HepG2 (cell line): Measurements from ENCODE around the gene THSD4. TPM values are rescaled to one million over a fixed set of nuclear protein-coding genes. Genes with fewer than 3 reads are reported as not detected.

ENCODE experiments used
- ATAC-seq: fragments of 200-7000 bp; cut with Tn5 transposase; 3 replicates; pipeline ENCODE4 v1.9.1; 2020; ENCODE audit warnings: mild to moderate bottlenecking, moderate library complexity
- BruUV-seq: library from RNA; stranded (reverse); fragments of 400-500 nt; replicated peaks from 2 replicates; lab custom pipeline; 2021; lab: Mats Ljungman, UMichigan
- CTCF ChIA-PET: fragments of 300-600 bp; formaldehyde crosslinking; extraction: SDS; loops from one replicate; lab custom pipeline; 2021; ENCODE audit warnings: low total read pairs, inconsistent platforms, low intra/inter-chr PET ratio; lab: Yijun Ruan, JAX
- POLR2A ChIA-PET: fragments of 350-600 bp; sonication (Branson Sonifier 250); formaldehyde crosslinking; loops from one replicate; lab custom pipeline; 2020; ENCODE audit warnings: antibody characterized with exemption, inconsistent platforms; lab: Yijun Ruan, JAX
- DNase-seq: peaks from one replicate; pipeline ENCODE4 v3.0.0-alpha.2; 2015; ENCODE audit warnings: low spot score
- FAIRE-seq: peaks from 3 replicates; lab custom pipeline; 2011; peaks lifted over from hg19 to GRCh38; lab: Jason Lieb, UNC
- H2AFZ ChIP-seq: one replicate; pipeline ENCODE4 v1.6.1; 2011; ENCODE audit warnings: low read length, inconsistent platforms
- H3K27ac ChIP-seq: fragments of 300-600 bp; 3 replicates; pipeline ENCODE4 v1.8.0; 2011; ENCODE audit warnings: mixed run types, mild to moderate bottlenecking, mixed read lengths, low read length, inconsistent platforms; ENCODE audit not compliant: insufficient read depth; ENCODE audit errors: extremely low read length
- H3K27me3 ChIP-seq, 2 experiments: fragments of 200-600 bp in 1 of 2; 2 replicates in 1 of 2; 3 replicates in 1 of 2; pipeline versions ENCODE4 v1.6.0 to v1.8.0; 2011; ENCODE audit warnings: low read length in 2 of 2, mild to moderate bottlenecking in 2 of 2, moderate library complexity in 2 of 2, inconsistent platforms in 1 of 2; ENCODE audit not compliant: insufficient read depth in 2 of 2, control insufficient read depth in 1 of 2
- H3K36me3 ChIP-seq, 2 experiments: fragments of 200-600 bp in 1 of 2; replicated peaks in 1 of 2; 2 replicates in 1 of 2; 3 replicates in 1 of 2; pipeline versions ENCODE4 v1.5.1 to v1.8.0; 2011; ENCODE audit warnings: low read length in 2 of 2, inconsistent platforms in 1 of 2; ENCODE audit not compliant: insufficient read depth in 2 of 2, control insufficient read depth in 1 of 2
- H3K4me1 ChIP-seq: 2 replicates; pipeline ENCODE4 v1.5.1; 2012; ENCODE audit warnings: low read length, inconsistent platforms; ENCODE audit not compliant: insufficient read depth
- H3K4me2 ChIP-seq: 2 replicates; pipeline ENCODE4 v1.6.0; 2011; ENCODE audit warnings: low read depth, low read length, inconsistent platforms
- H3K4me3 ChIP-seq, 3 experiments: fragments of 200-600 bp in 1 of 3; sonication (generic), shearing (Covaris generic) in 1 of 3; replicated peaks in 1 of 3; 2 replicates each; pipeline ENCODE4 v1.5.1; 2011 to 2016; ENCODE audit warnings: low read length in 3 of 3, inconsistent platforms in 2 of 3, low read depth in 2 of 3, mild to moderate bottlenecking in 2 of 3, control low read depth in 1 of 3, mixed read lengths in 1 of 3; ENCODE audit not compliant: insufficient read depth in 1 of 3
- H3K79me2 ChIP-seq: one replicate; pipeline ENCODE4 v1.6.1; 2011; ENCODE audit warnings: low read length, inconsistent platforms; ENCODE audit not compliant: insufficient read depth
- H3K9ac ChIP-seq: 2 replicates; pipeline ENCODE4 v1.6.0; 2011; ENCODE audit warnings: mild to moderate bottlenecking, low read depth, low read length, inconsistent platforms; ENCODE audit not compliant: insufficient read depth
- H3K9me3 ChIP-seq: 2 replicates; pipeline ENCODE4 v1.5.1; 2012; ENCODE audit warnings: mild to moderate bottlenecking, low read length
- H4K20me1 ChIP-seq: 2 replicates; pipeline ENCODE4 v1.6.0; 2011; ENCODE audit warnings: inconsistent platforms, mild to moderate bottlenecking, low read length, moderate library complexity; ENCODE audit not compliant: insufficient read depth
- ARID2 ChIP-seq: sonication (generic); formaldehyde crosslinking; IDR thresholded peaks from 2 replicates; pipeline ENCODE4 v1.8.1; 2022; ENCODE audit warnings: mild to moderate bottlenecking, missing genetic modification reagents, borderline replicate concordance
- GLI4 ChIP-seq: sonication (generic); formaldehyde crosslinking; IDR thresholded peaks from 2 replicates; pipeline ENCODE4 v1.5.1; 2020; ENCODE audit warnings: missing genetic modification reagents, mild to moderate bottlenecking, moderate library complexity, borderline replicate concordance
- HIVEP1 ChIP-seq: sonication (generic); formaldehyde crosslinking; IDR thresholded peaks from 2 replicates; pipeline ENCODE4 v1.4.0; 2020; ENCODE audit warnings: mild to moderate bottlenecking, missing genetic modification reagents
- HOXA5 ChIP-seq: sonication (generic); formaldehyde crosslinking; IDR thresholded peaks from 2 replicates; pipeline ENCODE4 v1.4.0; 2020; ENCODE audit warnings: missing genetic modification reagents
- NAIF1 ChIP-seq: sonication (generic); formaldehyde crosslinking; IDR thresholded peaks from 2 replicates; pipeline ENCODE4 v1.5.0; 2020; ENCODE audit warnings: mild to moderate bottlenecking, missing genetic modification reagents, borderline replicate concordance
- RFX3 ChIP-seq: IDR thresholded peaks from 2 replicates; pipeline ENCODE4 v1.6.1; 2016; ENCODE audit warnings: missing biosample characterization, missing genetic modification reagents
- SNAI1 ChIP-seq: sonication (generic); formaldehyde crosslinking; IDR thresholded peaks from 2 replicates; pipeline ENCODE4 v1.5.0; 2020; ENCODE audit warnings: mild to moderate bottlenecking, missing genetic modification reagents, borderline replicate concordance
- TBX2 ChIP-seq: sonication (generic); formaldehyde crosslinking; IDR thresholded peaks from 2 replicates; pipeline ENCODE4 v1.5.0; 2020; ENCODE audit warnings: missing genetic modification reagents, mild to moderate bottlenecking, borderline replicate concordance
- TCF7L2 ChIP-seq: IDR thresholded peaks from 2 replicates; pipeline ENCODE4 v1.6.1; 2011; ENCODE audit warnings: mild to moderate bottlenecking, low read depth, low read length, moderate library complexity
- ZBTB1 ChIP-seq: sonication (generic); formaldehyde crosslinking; IDR thresholded peaks from 2 replicates; pipeline ENCODE4 v1.4.0; 2020; ENCODE audit warnings: missing genetic modification reagents, borderline replicate concordance
- ZNF367 ChIP-seq: sonication (generic); formaldehyde crosslinking; IDR thresholded peaks from 2 replicates; pipeline ENCODE4 v1.4.0; 2020; ENCODE audit warnings: missing genetic modification reagents, borderline replicate concordance
- ZNF549 ChIP-seq: sonication (generic); formaldehyde crosslinking; IDR thresholded peaks from 2 replicates; pipeline ENCODE4 v1.5.0; 2020; ENCODE audit warnings: missing genetic modification reagents
- ZNF883 ChIP-seq: sonication (generic); formaldehyde crosslinking; IDR thresholded peaks from 2 replicates; pipeline ENCODE4 v1.5.1; 2020; ENCODE audit warnings: mild to moderate bottlenecking, missing genetic modification reagents; ENCODE audit errors: not compliant biosample characterization
- ZSCAN29 ChIP-seq: sonication (generic); formaldehyde crosslinking; conservative IDR thresholded peaks from 2 replicates; pipeline ENCODE4 v1.4.0; 2020; ENCODE audit warnings: mild to moderate bottlenecking, missing genetic modification reagents
- WGBS: methylation state at CpG from one replicate; pipeline ENCODE4 v1.1.6; 2017; ENCODE audit warnings: low lambda C conversion rate; 5-methylcytosine and 5-hydroxymethylcytosine counted together
- in situ Hi-C: cut with HindIII; loops from 2 replicates; pipeline ENCODE4 v1.10.0; 2017; ENCODE audit warnings: low pct_unique_long_range_greater_than_20kb; ENCODE audit not compliant: extremely low pct_ligation_motif_present
- intact Hi-C: fragments of 100-400 bp; cut with micrococcal nuclease; formaldehyde crosslinking; loops from one replicate; pipeline ENCODE4 v1.10.0; 2022; ENCODE audit not compliant: unreplicated experiment
- polyA plus RNA-seq, 8 experiments: library from polyadenylated mRNA; depleted of rRNA in 3 of 8; stranded (reverse) in 7 of 8; unstranded in 1 of 8; fragments of >200 nt; fragmentation: Illumina TruSeq in 4 of 8; extraction: Trizol in 4 of 8; gene quantifications; 2 replicates each; pipeline versions ENCODE4 v1.2.1 to v1.2.3, GENCODE V29; 2011 to 2016; ENCODE audit warnings: low read depth in 4 of 8, missing spikeins in 1 of 8, mixed read lengths in 1 of 8; ENCODE audit not compliant: insufficient read depth in 1 of 8
- total RNA-seq, 5 experiments: library from RNA; depleted of rRNA; stranded (reverse); fragments of >200 nt; fragmentation: Illumina TruSeq; extraction: Trizol; gene quantifications; 2 replicates each; pipeline ENCODE4 v1.2.3, GENCODE V29; 2016; ENCODE audit warnings: low read depth in 1 of 5
- TF ChIP-seq, protein P1 (sequence below): sonication (generic); formaldehyde crosslinking; IDR thresholded peaks from 2 replicates; pipeline ENCODE4 v1.4.0; 2020; ENCODE audit warnings: missing genetic modification reagents, mild to moderate bottlenecking, borderline replicate concordance
- TF ChIP-seq, protein P2 (sequence below): sonication (generic); formaldehyde crosslinking; IDR thresholded peaks from 2 replicates; pipeline ENCODE4 v1.4.0; 2020; ENCODE audit warnings: mild to moderate bottlenecking, missing genetic modification reagents

THSD4 gene
- total and polyA plus RNA-seq, 2 of the 13 experiments (the other 11 are each of a cell fraction or from before 2014, with no cell fraction given): 0.07 to 0.21 TPM

DNA sequence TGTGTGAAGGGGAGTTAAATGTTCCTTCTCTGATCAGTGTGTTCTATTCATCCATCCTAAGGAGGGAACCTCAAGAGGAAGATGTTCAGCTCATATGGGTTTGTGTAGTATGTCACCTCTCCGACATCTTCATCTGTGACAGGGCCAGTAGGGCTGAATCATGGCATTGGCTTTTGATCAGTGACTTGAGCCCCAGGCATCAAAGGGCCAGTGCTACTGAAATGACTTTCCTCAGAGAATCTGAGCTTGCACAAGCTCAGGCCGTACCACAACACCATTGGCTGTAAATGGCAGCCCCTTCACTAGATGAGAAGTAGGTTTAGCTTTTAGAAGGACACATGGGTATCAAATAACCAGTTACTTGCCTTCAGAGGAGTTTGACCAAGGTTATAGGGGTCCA, 511.9 kb downstream of the THSD4 start (continued):
- TF ChIP-seq TCF7L2: no peak
- TF ChIP-seq RFX3 (CRISPR knock-in tag): no peak
- TF ChIP-seq ZNF367 (CRISPR knock-in tag): no peak
- no peak for TF ChIP-seq ZNF549 (CRISPR knock-in tag)
- no peak for TF ChIP-seq ZBTB1

DNA sequence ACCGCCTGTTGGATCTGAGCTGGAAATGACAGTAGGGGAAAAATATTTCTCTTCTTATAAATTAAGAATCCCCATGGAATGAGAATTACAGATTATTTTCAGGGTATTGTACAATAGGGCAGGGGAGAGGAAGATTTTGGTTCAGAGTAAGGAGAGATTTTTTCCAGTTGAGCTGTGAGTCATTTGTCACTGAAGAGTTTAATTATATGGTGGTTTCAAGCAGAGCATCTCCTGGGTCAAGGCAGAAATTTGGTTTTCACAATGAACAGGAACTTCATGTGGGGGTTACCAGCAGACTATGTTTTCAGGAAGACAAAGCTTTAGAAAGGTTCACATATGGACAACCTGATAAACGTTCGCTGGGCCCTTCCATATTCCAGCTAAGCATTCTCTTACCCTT, 512.3 kb downstream of the THSD4 start:
- no peak overlapping the region for H3K27ac ChIP-seq
- H3K4me1 ChIP-seq: no peaks in the 10 kb centered on the region
- DNase-seq (no peak), FAIRE-seq (no peak), ATAC-seq (no peak)
- ChIA-PET POLR2A (no interaction called here), CTCF (no interaction called here)
- no peaks in the 10 kb centered on the region for H3K9me3 ChIP-seq
- H4K20me1 ChIP-seq: no peaks in the 10 kb centered on the region
- no peaks in the 10 kb centered on the region for H3K79me2 ChIP-seq
- intact Hi-C loops (no loop called here), in situ Hi-C loops (no loop called here)
- H3K4me3 ChIP-seq: no peak overlapping the region
- no peak overlapping the region for H3K9ac ChIP-seq
- no peak overlapping the region for H3K4me2 ChIP-seq
- peaks cover 0 to 23% of the 10 kb centered on the region in 2 experiments; a peak in 1 of 5 replicates for H3K27me3 ChIP-seq
- no peaks in the 10 kb centered on the region for H3K36me3 ChIP-seq
- H2AFZ ChIP-seq: no peak overlapping the region
- WGBS: 11% methylated on average over 3 of the region's 3 CpGs
- no TSS peak for BruUV-seq
- TF ChIP-seq HIVEP1 (CRISPR knock-in tag): no peak
- TF ChIP-seq, protein P1, sequence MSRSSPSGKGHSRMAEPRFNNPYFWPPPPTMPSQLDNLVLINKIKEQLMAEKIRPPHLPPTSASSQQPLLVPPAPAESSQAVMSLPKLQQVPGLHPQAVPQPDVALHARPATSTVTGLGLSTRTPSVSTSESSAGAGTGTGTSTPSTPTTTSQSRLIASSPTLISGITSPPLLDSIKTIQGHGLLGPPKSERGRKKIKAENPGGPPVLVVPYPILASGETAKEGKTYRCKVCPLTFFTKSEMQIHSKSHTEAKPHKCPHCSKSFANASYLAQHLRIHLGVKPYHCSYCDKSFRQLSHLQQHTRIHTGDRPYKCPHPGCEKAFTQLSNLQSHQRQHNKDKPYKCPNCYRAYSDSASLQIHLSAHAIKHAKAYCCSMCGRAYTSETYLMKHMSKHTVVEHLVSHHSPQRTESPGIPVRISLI (CRISPR knock-in tag): no peak
- no peak for TF ChIP-seq ZSCAN29 (CRISPR knock-in tag)
- TF ChIP-seq ARID2 (CRISPR knock-in tag): no peak
- TF ChIP-seq NAIF1 (CRISPR knock-in tag): no peak
- no peak for TF ChIP-seq ZNF883 (CRISPR knock-in tag)
- no peak for TF ChIP-seq TBX2 (CRISPR knock-in tag)
- TF ChIP-seq GLI4 (CRISPR knock-in tag): no peak
- no peak for TF ChIP-seq SNAI1
- no peak for TF ChIP-seq HOXA5 (CRISPR knock-in tag)
- TF ChIP-seq, protein P2, sequence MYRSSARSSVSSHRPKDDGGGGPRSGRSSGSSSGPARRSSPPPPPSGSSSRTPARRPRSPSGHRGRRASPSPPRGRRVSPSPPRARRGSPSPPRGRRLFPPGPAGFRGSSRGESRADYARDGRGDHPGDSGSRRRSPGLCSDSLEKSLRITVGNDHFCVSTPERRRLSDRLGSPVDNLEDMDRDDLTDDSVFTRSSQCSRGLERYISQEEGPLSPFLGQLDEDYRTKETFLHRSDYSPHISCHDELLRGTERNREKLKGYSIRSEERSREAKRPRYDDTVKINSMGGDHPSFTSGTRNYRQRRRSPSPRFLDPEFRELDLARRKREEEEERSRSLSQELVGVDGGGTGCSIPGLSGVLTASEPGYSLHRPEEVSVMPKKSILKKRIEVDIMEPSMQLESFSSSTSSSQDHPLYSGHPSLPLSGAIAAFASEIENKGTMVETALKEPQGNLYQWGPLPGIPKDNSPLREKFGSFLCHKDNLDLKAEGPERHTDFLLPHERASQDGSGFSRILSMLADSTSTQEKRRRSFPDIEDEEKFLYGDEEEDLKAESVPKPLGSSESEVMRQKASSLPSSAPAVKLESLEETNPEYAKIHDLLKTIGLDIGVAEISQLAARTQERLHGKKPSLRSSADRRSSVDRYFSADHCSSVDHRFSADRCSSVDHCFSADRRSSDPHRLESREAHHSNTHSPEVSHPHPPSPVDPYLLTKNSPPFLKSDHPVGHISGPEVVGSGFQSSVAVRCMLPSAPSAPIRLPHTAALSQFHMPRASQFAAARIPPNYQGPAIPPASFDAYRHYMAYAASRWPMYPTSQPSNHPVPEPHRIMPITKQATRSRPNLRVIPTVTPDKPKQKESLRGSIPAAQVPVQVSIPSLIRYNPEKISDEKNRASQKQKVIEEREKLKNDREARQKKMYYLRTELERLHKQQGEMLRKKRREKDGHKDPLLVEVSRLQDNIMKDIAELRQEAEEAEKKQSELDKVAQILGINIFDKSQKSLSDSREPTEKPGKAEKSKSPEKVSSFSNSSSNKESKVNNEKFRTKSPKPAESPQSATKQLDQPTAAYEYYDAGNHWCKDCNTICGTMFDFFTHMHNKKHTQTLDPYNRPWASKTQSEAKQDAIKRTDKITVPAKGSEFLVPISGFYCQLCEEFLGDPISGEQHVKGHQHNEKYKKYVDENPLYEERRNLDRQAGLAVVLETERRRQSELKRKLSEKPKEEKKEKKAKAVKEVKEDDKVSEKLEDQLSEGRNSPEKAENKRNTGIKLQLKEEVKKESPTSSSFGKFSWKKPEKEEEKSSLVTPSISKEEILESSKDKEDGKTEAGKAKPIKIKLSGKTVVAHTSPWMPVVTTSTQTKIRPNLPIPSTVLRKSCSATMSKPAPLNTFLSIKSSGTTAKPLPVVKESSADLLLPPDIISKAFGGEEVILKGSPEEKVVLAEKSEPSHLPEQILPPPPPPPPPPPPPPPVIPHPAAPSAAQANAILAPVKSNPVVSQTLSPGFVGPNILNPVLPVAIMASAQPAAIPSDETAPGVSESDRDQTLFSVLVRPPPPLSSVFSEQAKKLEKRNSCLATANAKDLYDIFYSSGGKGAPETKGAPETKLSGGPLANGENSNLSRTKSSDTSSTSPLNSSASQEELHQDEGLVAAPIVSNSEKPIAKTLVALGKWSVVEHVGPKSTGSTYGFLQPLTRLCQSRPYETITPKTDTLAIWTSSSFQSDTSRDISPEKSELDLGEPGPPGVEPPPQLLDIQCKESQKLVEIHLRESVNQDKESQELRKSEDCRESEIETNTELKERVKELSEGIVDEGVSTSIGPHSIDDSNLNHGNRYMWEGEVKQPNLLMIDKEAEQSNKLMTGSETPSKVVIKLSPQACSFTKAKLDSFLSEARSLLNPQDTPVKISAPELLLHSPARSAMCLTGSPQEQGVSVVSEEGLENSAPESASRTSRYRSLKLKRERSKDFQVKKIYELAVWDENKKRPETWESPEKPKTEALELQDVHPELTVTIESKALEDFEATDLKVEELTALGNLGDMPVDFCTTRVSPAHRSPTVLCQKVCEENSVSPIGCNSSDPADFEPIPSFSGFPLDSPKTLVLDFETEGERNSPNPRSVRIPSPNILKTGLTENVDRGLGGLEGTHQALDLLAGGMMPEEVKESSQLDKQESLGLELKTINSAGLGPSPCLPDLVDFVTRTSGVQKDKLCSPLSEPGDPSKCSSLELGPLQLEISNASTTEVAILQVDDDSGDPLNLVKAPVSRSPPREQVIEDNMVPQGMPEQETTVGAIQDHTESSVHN: no peak
